IMR-90 (cell line): Measurements from ENCODE around the gene SERPINB5. TPM values are rescaled to one million over a fixed set of nuclear protein-coding genes. Genes with fewer than 3 reads are reported as not detected.
A peak's percentile ranks its signal among the peaks of the same experiment; 100 is the strongest.

Experiments used
- ATAC-seq: fragments of 200-7000 bp; cut with Tn5 transposase; 2 replicates; pipeline ENCODE4 v1.9.1; 2020; ENCODE audit warnings: low read depth, mild to moderate bottlenecking, moderate library complexity
- BruUV-seq: library from RNA; stranded (reverse); fragments of 400-500 nt; replicated peaks from 2 replicates; lab custom pipeline; 2021; lab: Mats Ljungman, UMichigan
- CTCF ChIA-PET: fragments of 300-600 bp; formaldehyde crosslinking; extraction: SDS; loops from one replicate; lab custom pipeline; 2021; ENCODE audit warnings: antibody characterized with exemption; lab: Yijun Ruan, JAX
- POLR2A ChIA-PET: fragments of 300-600 bp; sonication (Branson Sonifier 250); formaldehyde crosslinking; loops from one replicate; lab custom pipeline; 2022; ENCODE audit warnings: antibody characterized with exemption; ENCODE audit not compliant: unreplicated experiment; lab: Charles Lee
- DNase-seq: peaks from one replicate; pipeline ENCODE4 v3.0.0; 2013
- H2AFZ ChIP-seq: replicated peaks from 2 replicates; pipeline ENCODE3; 2013; ENCODE audit warnings: low read length, mild to moderate bottlenecking; ENCODE audit not compliant: poor library complexity
- H2AK5ac ChIP-seq: 2 replicates; pipeline ENCODE4 v1.6.1; 2013; ENCODE audit warnings: low read depth, low read length, inconsistent platforms
- H2AK9ac ChIP-seq: replicated peaks from 2 replicates; pipeline ENCODE3; 2013; ENCODE audit warnings: mild to moderate bottlenecking, low read depth, low read length, moderate library complexity; ENCODE audit not compliant: poor library complexity
- H2BK120ac ChIP-seq: 2 replicates; pipeline ENCODE4 v1.6.1; 2013; ENCODE audit warnings: low read depth, low read length, inconsistent platforms
- H2BK15ac ChIP-seq: 3 replicates; pipeline ENCODE4 v1.6.1; 2013; ENCODE audit warnings: low read depth, low read length, inconsistent platforms
- H2BK20ac ChIP-seq: 2 replicates; pipeline ENCODE4 v1.6.1; 2013; ENCODE audit warnings: low read depth, mild to moderate bottlenecking, inconsistent platforms, low read length, moderate library complexity
- H2BK5ac ChIP-seq: 2 replicates; pipeline ENCODE4 v1.6.1; 2013; ENCODE audit warnings: mild to moderate bottlenecking, low read depth, low read length, inconsistent platforms; ENCODE audit not compliant: poor library complexity, severe bottlenecking
- H3K14ac ChIP-seq: replicated peaks from 2 replicates; pipeline ENCODE4 v1.6.1; 2013; ENCODE audit warnings: low read depth, low read length, inconsistent platforms
- H3K18ac ChIP-seq: 2 replicates; pipeline ENCODE4 v1.6.1; 2013; ENCODE audit warnings: low read depth, low read length, control low read depth
- H3K23ac ChIP-seq: 2 replicates; pipeline ENCODE4 v1.6.1; 2013; ENCODE audit warnings: low read depth, low read length, inconsistent platforms
- H3K27ac ChIP-seq: 2 replicates; pipeline ENCODE4 v1.5.1; 2013; ENCODE audit warnings: mild to moderate bottlenecking, control low read depth, low read length; ENCODE audit not compliant: insufficient read depth
- H3K27me3 ChIP-seq: 2 replicates; pipeline ENCODE4 v1.6.1; 2013; ENCODE audit warnings: low read length; ENCODE audit not compliant: control insufficient read depth, insufficient read depth
- H3K36me3 ChIP-seq: 2 replicates; pipeline ENCODE4 v1.6.1; 2013; ENCODE audit warnings: low read length, mixed read lengths; ENCODE audit not compliant: control insufficient read depth, insufficient read depth
- H3K4ac ChIP-seq: 2 replicates; pipeline ENCODE4 v1.6.1; 2013; ENCODE audit warnings: low read depth, low read length, inconsistent platforms
- H3K4me1 ChIP-seq: 2 replicates; pipeline ENCODE4 v1.6.1; 2013; ENCODE audit warnings: low read length, mixed read lengths; ENCODE audit not compliant: control insufficient read depth, insufficient read depth
- H3K4me2 ChIP-seq: 2 replicates; pipeline ENCODE4 v1.6.1; 2013; ENCODE audit warnings: low read depth, mild to moderate bottlenecking, control low read depth, low read length, moderate library complexity
- H3K4me3 ChIP-seq: 2 replicates; pipeline ENCODE4 v1.5.1; 2013; ENCODE audit warnings: low read depth, mild to moderate bottlenecking, control low read depth, low read length, moderate library complexity; ENCODE audit not compliant: insufficient read depth
- H3K56ac ChIP-seq: 2 replicates; pipeline ENCODE4 v1.6.1; 2013; ENCODE audit warnings: low read length, inconsistent platforms; ENCODE audit not compliant: insufficient read depth; ENCODE audit errors: extremely low read depth
- H3K79me1 ChIP-seq, 2 experiments: 2 replicates each; pipeline ENCODE4 v1.6.1; 2013; ENCODE audit warnings: low read length in 2 of 2, inconsistent platforms in 1 of 2, low read depth in 1 of 2
- H3K9ac ChIP-seq: 2 replicates; pipeline ENCODE4 v1.6.1; 2013; ENCODE audit warnings: low read depth, low read length, control low read depth
- H3K9me1 ChIP-seq: 2 replicates; pipeline ENCODE4 v1.6.1; 2013; ENCODE audit warnings: low read length, inconsistent platforms; ENCODE audit not compliant: insufficient read depth
- H3K9me3 ChIP-seq: 2 replicates; pipeline ENCODE4 v1.6.1; 2013; ENCODE audit warnings: low read length; ENCODE audit not compliant: control insufficient read depth, insufficient read depth
- H4K20me1 ChIP-seq: 2 replicates; pipeline ENCODE4 v1.6.1; 2013; ENCODE audit warnings: low read length, inconsistent platforms; ENCODE audit not compliant: insufficient read depth
- H4K5ac ChIP-seq: 2 replicates; pipeline ENCODE4 v1.6.1; 2013; ENCODE audit warnings: mild to moderate bottlenecking, low read depth, low read length, control low read depth
- H4K8ac ChIP-seq, 2 experiments: 2 replicates each; pipeline ENCODE4 v1.6.1; 2013; ENCODE audit warnings: low read depth in 2 of 2, low read length in 2 of 2, control low read depth in 1 of 2, inconsistent platforms in 1 of 2
- H4K91ac ChIP-seq: 2 replicates; pipeline ENCODE4 v1.6.1; 2013; ENCODE audit warnings: low read depth, low read length, inconsistent platforms; ENCODE audit not compliant: insufficient read depth
- CEBPB ChIP-seq: IDR thresholded peaks from 2 replicates; pipeline ENCODE4 v1.6.1; 2012; ENCODE audit warnings: low read depth, low read length, improper control_type of control experiment
- FOS ChIP-seq: fragments of 150-350 bp; IDR thresholded peaks from 2 replicates; pipeline ENCODE4 v1.6.1; 2016; ENCODE audit warnings: low read depth, low read length
- MAFK ChIP-seq: IDR thresholded peaks from 2 replicates; pipeline ENCODE4 v1.6.1; 2012; ENCODE audit warnings: low read depth, low read length, improper control_type of control experiment
- POLR2A ChIP-seq: IDR thresholded peaks from 2 replicates; pipeline ENCODE4 v1.6.1; 2012; ENCODE audit warnings: mild to moderate bottlenecking, low read depth, low read length
- USF2 ChIP-seq: fragments of 150-350 bp; IDR thresholded peaks from 2 replicates; pipeline ENCODE4 v1.6.1; 2017; ENCODE audit warnings: mild to moderate bottlenecking, antibody characterized with exemption, low read length, low read depth
- WGBS, 2 experiments: methylation state at CpG; one replicate each; pipeline versions ENCODE4 v1.1.5 to v1.1.7; 2013; ENCODE audit warnings: missing lambda C conversion rate in 2 of 2; ENCODE audit not compliant: insufficient read length in 1 of 2; ENCODE audit errors: extremely low coverage in 2 of 2; 5-methylcytosine and 5-hydroxymethylcytosine counted together
- dilution Hi-C: fragments of 300-500 bp; cut with HindIII; formaldehyde crosslinking; loops from one replicate; pipeline ENCODE4 v1.14.3; 2018; ENCODE audit warnings: low sequenced_read_pairs; ENCODE audit not compliant: unreplicated experiment
- in situ Hi-C: fragments of 300-500 bp; cut with MboI; formaldehyde crosslinking; loops from 3 replicates; pipeline ENCODE4 v1.14.3; 2019; ENCODE audit warnings: low sequenced_read_pairs, inconsistent platforms, mixed read lengths
- intact Hi-C: fragments of 100-400 bp; cut with micrococcal nuclease; formaldehyde crosslinking; loops from 2 replicates; pipeline ENCODE4 v1.10.0; 2022
- polyA plus RNA-seq, 3 experiments: library from polyadenylated mRNA; depleted of rRNA; stranded (reverse); fragments of >200 nt; gene quantifications; 2 replicates each; pipeline ENCODE4 v1.2.3, GENCODE V29; 2012; ENCODE audit warnings: low replicate concordance in 1 of 3
- total RNA-seq: library from RNA; depleted of rRNA; stranded (reverse); fragments of >200 nt; gene quantifications from 2 replicates; pipeline ENCODE4 v1.2.3, GENCODE V29; 2012

SERPINB5 gene
- total and polyA plus RNA-seq, 2 of the 4 experiments (the other 2 are of a cell fraction): not detected

DNA sequence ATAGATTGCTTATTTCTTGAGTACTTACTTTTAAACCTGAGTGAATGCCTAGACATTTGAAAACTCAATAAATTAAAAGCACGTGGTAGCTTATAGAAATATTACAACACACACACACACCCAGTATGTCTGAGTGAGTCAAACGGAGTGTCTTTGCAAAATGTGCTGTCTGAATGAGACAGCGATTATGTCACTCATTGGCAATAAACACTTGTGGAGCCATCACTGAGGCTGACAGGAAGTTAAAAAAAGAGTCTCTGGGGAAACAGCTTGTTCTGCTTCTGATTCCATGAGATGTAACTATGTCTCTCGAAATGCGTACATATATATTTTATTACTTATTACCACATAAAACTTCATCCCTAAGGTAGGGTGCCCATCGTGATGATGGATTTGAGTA, 32.2 kb upstream of the SERPINB5 start:
- Histone ChIP-seq H3K4me3 (no peak overlapping the region), H3K14ac (no peak overlapping the region), H2AFZ (no peak overlapping the region), H3K9ac (no peak overlapping the region), H3K9me3 (no peaks in the 10 kb centered on the region), H3K27ac (no peak overlapping the region), H3K79me1 (no peaks in the 10 kb centered on the region), H3K18ac (no peak overlapping the region), H2AK5ac (no peak overlapping the region), H2BK120ac (no peak overlapping the region), H3K56ac (no peak overlapping the region), H4K5ac (no peak overlapping the region), H3K27me3 (0 out of 2 replicates have a peak, but pooled peaks cover 2% of the 10 kb centered on the region), H3K23ac (no peak overlapping the region), H4K91ac (no peak overlapping the region), H2BK20ac (no peak overlapping the region), H3K9me1 (no peaks in the 10 kb centered on the region), H2BK5ac (no peak overlapping the region), H3K4ac (no peak overlapping the region), H2AK9ac (no peak overlapping the region), H3K4me2 (no peak overlapping the region), H3K36me3 (no peaks in the 10 kb centered on the region; the same call in 1 of the 2 replicates), H2BK15ac (no peak overlapping the region), H4K8ac (no peak overlapping the region), H3K4me1 (no peaks in the 10 kb centered on the region), H4K20me1 (no peaks in the 10 kb centered on the region)
- ChIA-PET CTCF (interaction anchor here (1.0 to 1.2 kb wide), 3 partner anchors 9 to 73 kb away, joined by 3 to 4 read pairs (median 4); no protein-coding TSS in a partner anchor), POLR2A (interaction anchor here (0.7 kb wide), 1 partner anchor 526 kb away, joined by 4 read pairs; no protein-coding TSS in a partner anchor)
- DNase-seq (peak; percentile 72), ATAC-seq (peak; percentile 11; the same call in 1 of the 2 replicates)
- intact Hi-C loops: no loop called here
- no peak for TF ChIP-seq POLR2A
- no peak for TF ChIP-seq FOS
- TF ChIP-seq MAFK: no peak
- TF ChIP-seq USF2: no peak
- TF ChIP-seq CEBPB: peak; percentile 51; the same call in 1 of the 2 replicates
- BruUV-seq: no TSS peak
- in situ Hi-C loops: loop anchor here (5.0 kb wide), 1 partner anchor 317 kb away; no protein-coding TSS in a partner anchor
- WGBS, 2 experiments: no CpG with 5 or more reads among the region's 6 CpGs
- dilution Hi-C loops: no loop called here
